Ureter (tissue), 1 donor: ENCODE measurements around the gene TAMM41. TPM values are rescaled to one million over a fixed set of nuclear protein-coding genes. Genes with fewer than 3 reads are reported as not detected.
"Not testable (repeated sequence)": the region's sequence is repeated elsewhere in the genome, so short reads cannot be mapped to it uniquely, and the experiment has no call there.

Source experiments
- DNase-seq: peaks from one replicate; pipeline ENCODE4 v3.0.0-alpha.2; 2020; ENCODE audit warnings: low spot score
- total RNA-seq: library from RNA; stranded (reverse); gene quantifications from one replicate; pipeline ENCODE4 v1.2.4, GENCODE V29; 2023
- donor health status: DM: yes; HTN: yes; CAD: no.

The TAMM41 gene
- total RNA-seq, 1 donor from 2014 or later, result 47.3 TPM

DNA sequence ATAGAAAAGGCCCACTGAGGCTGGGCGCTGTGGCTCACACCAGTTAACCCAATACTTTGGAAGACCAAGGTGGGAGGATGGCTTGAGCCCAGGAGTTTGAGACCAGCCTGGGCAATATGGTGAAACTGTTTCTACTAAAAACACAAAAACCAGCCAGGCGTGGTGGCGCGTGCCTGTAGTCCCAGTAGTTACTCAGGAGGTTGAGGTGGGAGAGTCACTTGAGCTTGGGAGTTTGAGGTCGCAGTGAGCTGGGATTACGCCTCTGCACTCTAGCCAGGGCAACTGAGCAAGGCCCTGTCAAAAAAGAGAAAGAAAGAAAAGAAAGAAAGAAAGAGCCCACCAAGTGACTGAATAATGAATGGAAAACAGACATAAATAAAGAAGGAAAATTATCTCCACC is 32.0 kb downstream of the TAMM41 start:
- no peak for DNase-seq

GRCh38 chr3:11810276-11810675 is 36.4 kb downstream of the TAMM41 start:
- no peak for DNase-seq

DNA sequence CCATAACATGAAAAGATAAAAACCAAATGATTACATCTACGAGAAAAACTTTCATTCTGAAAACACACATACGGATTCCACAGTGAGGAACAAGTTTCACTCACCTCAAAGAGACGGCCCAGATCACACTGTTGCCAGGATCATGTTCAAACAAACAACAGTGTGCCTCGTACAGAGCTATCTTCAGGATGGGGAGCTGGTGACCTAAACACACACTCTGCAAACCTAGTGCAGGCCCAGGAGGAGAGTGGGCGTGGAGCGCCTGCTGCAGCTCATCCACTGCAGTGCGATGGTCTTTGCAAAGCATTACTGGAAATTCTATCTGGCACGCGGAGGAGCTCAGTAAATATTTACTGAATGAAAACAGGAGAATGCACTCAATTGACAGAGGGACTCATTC is 38.5 kb downstream of the TAMM41 start:
- no peak for DNase-seq

DNA sequence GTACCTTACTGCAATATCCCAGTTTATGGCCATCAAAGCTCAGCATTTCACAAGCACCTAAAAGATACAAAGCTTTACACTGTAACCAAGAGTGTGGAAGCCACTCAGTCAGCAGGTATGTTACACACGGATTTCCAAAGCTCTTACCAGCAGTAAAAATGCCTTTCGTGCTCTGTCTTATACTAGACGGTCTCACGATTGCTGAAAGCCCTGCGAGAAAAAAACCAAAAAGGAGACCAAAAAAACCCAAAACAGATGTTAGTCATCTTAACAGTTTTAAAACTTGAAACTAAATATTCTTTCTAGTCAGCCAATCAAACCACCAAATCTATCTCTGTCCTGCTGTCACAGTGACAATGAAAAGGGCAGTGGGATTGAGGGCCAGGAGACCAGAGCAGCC is 39.0 kb downstream of the TAMM41 start:
- DNase-seq, result no peak

DNA sequence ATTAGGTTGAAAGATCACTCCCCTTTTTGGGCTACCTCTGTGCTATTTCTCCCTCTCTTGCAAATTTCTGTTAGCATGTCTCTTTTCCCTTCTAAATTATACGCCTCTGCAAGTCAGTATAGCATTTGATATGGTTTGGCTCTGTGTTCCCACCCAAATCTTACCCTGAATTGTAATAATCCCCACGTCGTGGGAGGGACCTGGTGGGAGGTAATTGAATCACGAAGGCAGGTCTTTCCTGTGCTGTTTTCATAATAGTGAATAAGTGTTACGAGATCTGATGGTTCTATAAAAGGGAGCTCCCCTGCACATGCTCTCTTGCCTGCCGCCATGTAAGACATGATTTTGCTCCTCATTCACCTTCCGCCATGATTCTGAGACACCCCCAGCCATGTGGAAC is 41.0 kb downstream of the TAMM41 start:
- no peak for DNase-seq

DNA sequence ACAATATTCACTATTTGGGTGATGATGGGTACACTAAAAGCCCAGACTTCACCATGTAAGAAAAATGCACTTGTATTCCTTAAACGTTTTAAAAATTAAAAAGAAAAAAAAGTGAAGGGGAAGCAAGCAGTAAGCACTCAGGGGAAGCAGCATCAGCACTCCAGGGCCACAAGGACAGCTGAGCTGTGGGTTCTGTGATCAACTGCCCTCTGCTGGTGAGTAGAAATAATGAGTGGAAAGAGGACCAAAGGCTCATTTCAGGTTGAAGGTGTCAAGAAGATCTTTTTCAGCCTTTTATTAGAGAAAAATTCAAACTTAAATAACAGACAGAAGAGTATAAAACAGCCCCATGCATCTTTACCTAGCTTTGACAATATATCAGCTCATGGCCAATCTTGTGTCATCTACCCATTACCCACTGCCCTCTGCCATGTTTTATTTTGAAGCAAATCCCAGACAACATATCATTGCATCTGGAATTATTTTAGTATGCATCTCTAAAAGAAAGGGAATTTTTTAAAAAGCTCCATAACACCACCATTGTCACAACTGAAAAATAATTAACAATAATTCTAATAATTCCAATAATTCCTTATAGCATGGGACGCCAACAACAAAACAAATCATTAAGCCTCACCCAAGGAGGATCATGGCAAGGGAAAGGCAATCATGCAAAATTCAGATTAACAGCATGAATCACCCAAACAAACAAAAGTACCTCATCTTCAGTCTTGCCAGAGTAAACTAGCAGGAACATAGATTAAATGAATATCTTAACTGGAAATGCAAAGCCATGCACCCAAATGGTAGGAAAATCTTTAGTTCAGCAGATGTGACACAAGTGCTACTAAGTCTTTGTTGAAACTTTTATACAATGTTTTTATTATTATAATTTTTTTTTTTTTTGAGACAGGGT is 42.5 kb downstream of the TAMM41 start:
- DNase-seq, result peak; percentile 48

DNA sequence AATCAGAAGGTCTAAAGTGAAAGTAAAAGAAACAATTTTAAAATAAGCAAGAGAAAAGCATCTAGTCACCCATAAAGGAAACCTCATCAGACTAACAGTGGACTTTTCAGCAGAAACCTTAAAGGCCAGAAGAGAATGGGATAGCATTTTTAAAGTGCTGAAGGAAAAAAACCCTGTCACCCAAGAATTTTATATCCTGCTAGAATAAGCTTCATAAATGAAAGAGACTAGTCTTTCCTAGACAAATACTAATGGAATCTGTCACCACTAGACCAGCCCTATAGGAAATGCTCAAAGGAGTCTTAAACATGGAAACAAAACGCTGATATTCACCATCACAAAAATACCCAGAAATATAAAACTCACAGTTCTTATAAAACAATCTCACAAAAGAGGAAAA is 46.9 kb downstream of the TAMM41 start:
- DNase-seq, result no peak

DNA sequence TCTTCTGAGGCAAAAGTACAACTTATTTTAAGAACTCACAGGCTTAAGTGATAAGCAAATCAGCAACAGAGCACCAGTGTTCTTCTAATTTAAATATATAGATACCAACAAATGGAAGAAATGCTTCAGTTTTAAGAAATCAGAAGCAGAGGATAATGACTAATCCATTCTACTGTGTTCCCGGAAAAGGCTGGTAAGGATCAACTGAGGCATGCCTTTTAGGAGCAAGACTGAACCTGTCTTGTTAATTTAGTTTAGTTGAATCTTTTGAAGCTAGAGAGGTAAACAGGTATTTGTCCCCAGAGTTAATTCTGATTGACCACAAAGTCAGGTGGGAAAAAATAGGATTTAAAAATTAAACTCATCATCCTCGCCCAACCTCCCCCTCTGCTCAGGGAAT is 51.8 kb downstream of the TAMM41 start:
- DNase-seq, result no peak

GRCh38 chr3:11791339-11792200 is 55.1 kb downstream of the TAMM41 start:
- DNase-seq, result no peak

GRCh38 chr3:11789412-11789811 is 57.3 kb downstream of the TAMM41 start:
- DNase-seq, result no peak

DNA sequence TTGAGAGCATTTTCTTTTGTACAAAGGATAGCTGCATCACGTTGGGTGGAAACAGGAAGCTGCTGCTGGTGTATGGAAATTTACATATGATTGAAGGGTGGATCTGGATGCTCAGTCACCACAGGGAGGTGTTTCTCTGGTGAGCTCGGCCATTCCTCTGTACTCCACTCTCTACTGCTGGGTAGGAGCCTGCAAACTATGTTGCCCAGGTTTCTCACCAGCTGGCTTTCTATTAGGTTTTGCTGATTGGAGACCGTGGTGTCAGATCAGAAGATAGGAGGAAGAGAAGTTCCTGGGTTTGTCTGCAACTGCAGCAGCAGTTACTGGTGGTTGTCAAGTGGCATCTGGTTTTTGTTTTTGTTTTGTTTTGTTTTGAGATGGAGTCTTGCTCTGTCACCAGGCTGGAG is 61.7 kb downstream of the TAMM41 start:
- DNase-seq, result no peak

- no peak for DNase-seq
These were observed 66.3 kb downstream of the TAMM41 start for GRCh38 chr3:11780341-11780740.

DNA sequence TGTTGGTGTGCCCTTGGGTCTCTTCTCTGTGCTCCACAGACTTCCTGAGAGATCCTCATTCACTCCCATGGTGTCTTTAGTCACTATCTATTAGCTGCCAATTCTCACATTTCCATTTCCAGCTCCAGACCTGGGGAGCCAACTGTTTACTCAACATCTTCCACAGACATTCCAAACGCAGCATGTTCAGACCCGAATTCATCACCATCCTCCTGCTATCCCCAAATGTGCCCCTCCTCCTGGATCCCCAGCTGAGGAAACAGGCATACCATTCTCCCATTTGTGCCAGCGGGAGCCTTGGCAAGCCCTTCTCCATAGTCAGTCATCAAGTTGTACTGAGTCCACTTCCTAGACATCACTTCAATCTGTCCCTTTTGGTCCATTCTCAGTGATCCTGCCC is 67.1 kb downstream of the TAMM41 start:
- no peak for DNase-seq

GRCh38 chr3:11778248-11778647 is 68.4 kb downstream of the TAMM41 start:
- DNase-seq, result no peak

DNA sequence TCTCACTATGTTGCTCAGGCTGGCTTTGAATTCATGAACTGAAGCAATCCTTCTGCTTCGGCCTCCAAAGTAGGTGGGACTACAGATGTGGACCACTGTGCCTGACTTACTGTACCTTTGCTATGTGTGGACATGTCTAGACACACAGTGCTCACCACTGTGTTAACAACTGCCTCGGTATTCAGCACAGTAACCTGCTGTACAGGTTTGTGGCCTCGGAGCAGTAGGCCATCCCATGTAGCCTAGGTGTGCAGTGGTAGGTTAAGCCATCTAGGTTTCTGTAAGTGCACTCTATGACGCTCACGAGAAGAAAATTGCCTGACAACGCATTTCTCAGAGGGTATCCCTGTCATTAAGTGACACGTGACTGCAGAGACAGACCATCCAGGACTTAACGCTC is 70.3 kb downstream of the TAMM41 start:
- DNase-seq, result no peak

GRCh38 chr3:11775493-11775892 is 71.2 kb downstream of the TAMM41 start:
- DNase-seq, result no peak

- peak; percentile 55 for DNase-seq
These were observed 72.3 kb downstream of the TAMM41 start for GRCh38 chr3:11774296-11774877.

GRCh38 chr3:11771931-11772330 is 74.8 kb downstream of the TAMM41 start:
- DNase-seq, result not testable (repeated sequence)

DNA sequence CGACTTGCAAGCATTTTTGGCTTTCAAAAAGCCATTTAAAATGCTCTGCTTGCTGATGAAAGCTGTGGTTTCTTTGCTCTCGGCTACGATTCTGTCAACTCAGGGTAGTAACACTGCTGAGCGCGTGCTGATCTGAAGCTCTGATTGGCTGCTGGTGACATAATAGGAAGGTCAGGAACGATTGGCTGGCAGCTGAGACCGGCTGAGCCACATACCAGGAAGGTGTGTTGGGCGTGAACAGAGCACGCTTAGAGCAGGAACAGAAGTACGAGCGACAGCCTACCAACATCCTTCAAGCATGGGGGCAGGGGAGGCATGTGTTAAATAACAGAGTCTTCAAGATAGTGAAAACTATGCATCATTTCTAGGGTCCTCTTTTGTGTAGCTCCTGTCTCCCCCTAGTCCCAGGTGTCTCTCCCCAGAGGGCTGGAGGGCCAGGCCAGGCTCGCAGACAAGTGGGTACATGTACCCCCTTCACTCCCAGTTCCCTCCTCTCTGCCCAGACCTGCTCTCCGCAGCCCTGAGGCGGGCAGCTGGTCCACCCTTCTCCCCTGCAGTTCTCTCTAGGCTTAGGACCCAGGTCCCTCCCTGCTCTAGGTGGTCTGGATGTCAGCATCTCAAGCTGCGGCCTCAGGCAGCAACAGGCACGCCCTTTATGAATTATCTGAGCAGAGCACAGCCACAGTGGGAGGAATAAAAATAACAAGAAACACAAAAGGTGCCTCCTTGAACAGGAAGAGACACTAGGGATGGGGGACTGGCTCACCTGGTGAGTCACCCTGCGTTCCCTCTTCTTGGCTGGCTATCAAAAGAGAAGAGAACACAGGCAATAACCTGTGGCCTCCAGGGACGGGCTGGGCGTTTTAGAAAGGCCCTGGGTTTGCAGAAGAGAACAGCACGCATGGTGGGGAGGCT is 76.0 kb downstream of the TAMM41 start:
- DNase-seq, result peak; percentile 90

GRCh38 chr3:11769704-11770476 is 76.8 kb downstream of the TAMM41 start:
- DNase-seq, result no peak

GRCh38 chr3:11768604-11769003 is 78.1 kb downstream of the TAMM41 start:
- DNase-seq, result no peak
